SK-N-SH (cell line): ENCODE results near the gene MEP1A. TPM values are rescaled to one million over a fixed set of nuclear protein-coding genes. Genes with fewer than 3 reads are reported as not detected.

Experiments
- CTCF ChIA-PET: fragments of 300-600, 350-600 bp; formaldehyde crosslinking; extraction: SDS; loops from one replicate; lab custom pipeline; 2021; lab: Yijun Ruan, JAX
- POLR2A ChIA-PET: fragments of 350-600 bp; sonication (Branson Sonifier 250); formaldehyde crosslinking; extraction: SDS; loops from one replicate; lab custom pipeline; 2020; ENCODE audit warnings: antibody characterized with exemption, inconsistent platforms; lab: Yijun Ruan, JAX
- DNase-seq: peaks from one replicate; pipeline ENCODE4 v3.0.0; 2012
- H2AFZ ChIP-seq: fragments of 200-600 bp; sonication (generic); 2 replicates; pipeline ENCODE4 v1.8.1; 2016; ENCODE audit warnings: antibody characterized with exemption, mild to moderate bottlenecking, low read depth
- H3F3A ChIP-seq: fragments of 200-600 bp; sonication (generic); replicated peaks from 2 replicates; pipeline ENCODE3; 2016; ENCODE audit warnings: antibody characterized with exemption, mild to moderate bottlenecking; ENCODE audit not compliant: insufficient read depth
- H3K27ac ChIP-seq, 2 experiments: fragments of 200-500 bp in 1 of 2; fragments of 200-600 bp in 1 of 2; sonication (Bioruptor generic) in 1 of 2; sonication (generic), shearing (Covaris generic) in 1 of 2; 2 replicates each; pipeline versions ENCODE4 v1.5.1 to v1.6.1; 2014 to 2016; ENCODE audit warnings: low read depth in 2 of 2, inconsistent platforms in 1 of 2, low read length in 1 of 2, mild to moderate bottlenecking in 1 of 2, mixed read lengths in 1 of 2
- H3K27me3 ChIP-seq: fragments of 200-600 bp; sonication (generic), shearing (Covaris generic); 2 replicates; pipeline ENCODE4 v1.6.1; 2016; ENCODE audit warnings: mixed run types; ENCODE audit not compliant: insufficient read depth
- H3K36me3 ChIP-seq, 2 experiments: fragments of 200-500 bp in 1 of 2; fragments of 200-600 bp in 1 of 2; sonication (Bioruptor generic) in 1 of 2; sonication (generic) in 1 of 2; replicated peaks in 1 of 2; 2 replicates each; pipeline versions ENCODE3 to v1.5.1; 2014 to 2016; ENCODE audit warnings: low read length in 1 of 2, mild to moderate bottlenecking in 1 of 2; ENCODE audit not compliant: insufficient read depth in 2 of 2, control insufficient read depth in 1 of 2
- H3K4me1 ChIP-seq, 2 experiments: fragments of 200-500 bp in 1 of 2; fragments of 200-600 bp in 1 of 2; sonication (Bioruptor generic) in 1 of 2; sonication (generic), shearing (Covaris generic) in 1 of 2; 2 replicates each; pipeline versions ENCODE4 v1.5.1 to v1.6.1; 2014 to 2016; ENCODE audit warnings: low read depth in 1 of 2, low read length in 1 of 2, mixed run types in 1 of 2; ENCODE audit not compliant: insufficient read depth in 2 of 2, control insufficient read depth in 1 of 2
- H3K4me2 ChIP-seq: fragments of 200-600 bp; sonication (generic), shearing (Covaris generic); 2 replicates; pipeline ENCODE4 v1.6.1; 2017; ENCODE audit warnings: mixed run types
- H3K4me3 ChIP-seq, 2 experiments: fragments of 200-500 bp in 1 of 2; fragments of 200-600 bp in 1 of 2; sonication (Bioruptor generic) in 1 of 2; sonication (generic), shearing (Covaris generic) in 1 of 2; 2 replicates each; pipeline versions ENCODE4 v1.5.1 to v1.8.1; 2014 to 2016; ENCODE audit warnings: low read depth in 2 of 2, inconsistent platforms in 1 of 2, low read length in 1 of 2, mild to moderate bottlenecking in 1 of 2, mixed read lengths in 1 of 2, moderate library complexity in 1 of 2
- H3K79me2 ChIP-seq: fragments of 200-600 bp; sonication (generic); 2 replicates; pipeline ENCODE4 v1.8.1; 2017; ENCODE audit warnings: mild to moderate bottlenecking; ENCODE audit not compliant: insufficient read depth
- H3K9ac ChIP-seq: fragments of 200-600 bp; sonication (generic); 2 replicates; pipeline ENCODE4 v1.6.1; 2017; ENCODE audit warnings: mixed run types
- H3K9me2 ChIP-seq: fragments of 200-600 bp; sonication (generic); 2 replicates; pipeline ENCODE4 v1.6.1; 2017; ENCODE audit warnings: mixed run types
- H3K9me3 ChIP-seq: fragments of 200-600 bp; sonication (generic); 2 replicates; pipeline ENCODE4 v1.6.1; 2017; ENCODE audit warnings: mixed run types, mild to moderate bottlenecking, moderate library complexity
- H4K20me1 ChIP-seq: fragments of 200-600 bp; sonication (generic); 2 replicates; pipeline ENCODE4 v1.6.1; 2017; ENCODE audit warnings: mild to moderate bottlenecking, mixed run types; ENCODE audit not compliant: insufficient read depth
- CTCF ChIP-seq: fragments of 200-600 bp; sonication (generic); IDR thresholded peaks from 2 replicates; pipeline ENCODE4 v1.6.1; 2017; ENCODE audit warnings: antibody characterized with exemption, mild to moderate bottlenecking, moderate library complexity
- EZH2phosphoT487 ChIP-seq: fragments of 200-600 bp; sonication (generic); IDR thresholded peaks from 2 replicates; pipeline ENCODE4 v1.6.1; 2017; ENCODE audit warnings: low read depth, mixed run types, mild to moderate bottlenecking, antibody characterized with exemption, moderate library complexity, borderline replicate concordance
- FOXM1 ChIP-seq: IDR thresholded peaks from 2 replicates; pipeline ENCODE4 v1.4.0; 2012; ENCODE audit warnings: low read depth, mild to moderate bottlenecking
- GABPA ChIP-seq: IDR thresholded peaks from 2 replicates; pipeline ENCODE4 v1.4.0; 2012; ENCODE audit warnings: low read depth, mild to moderate bottlenecking
- MXI1 ChIP-seq: IDR thresholded peaks from 2 replicates; pipeline ENCODE4 v1.6.1; 2012; ENCODE audit warnings: mild to moderate bottlenecking, low read depth, low read length, improper control_type of control experiment
- RAD21 ChIP-seq: IDR thresholded peaks from 2 replicates; pipeline ENCODE4 v1.6.1; 2012; ENCODE audit warnings: mild to moderate bottlenecking, low read length
- RFX5 ChIP-seq: IDR thresholded peaks from 2 replicates; pipeline ENCODE4 v1.6.1; 2012; ENCODE audit warnings: mild to moderate bottlenecking, improper control_type of control experiment, low read length
- SMC3 ChIP-seq: IDR thresholded peaks from 2 replicates; pipeline ENCODE4 v1.6.1; 2012; ENCODE audit warnings: low read depth, low read length, improper control_type of control experiment
- TEAD4 ChIP-seq: IDR thresholded peaks from 2 replicates; pipeline ENCODE4 v1.4.0; 2012; ENCODE audit warnings: mild to moderate bottlenecking, borderline replicate concordance; ENCODE audit not compliant: insufficient read depth
- USF1 ChIP-seq: IDR thresholded peaks from 2 replicates; pipeline ENCODE4 v1.4.0; 2012; ENCODE audit warnings: low read depth, borderline replicate concordance
- WGBS: methylation state at CpG from one replicate; pipeline ENCODE4 v1.1.6; 2017; ENCODE audit warnings: low lambda C conversion rate; 5-methylcytosine and 5-hydroxymethylcytosine counted together
- polyA plus RNA-seq, 3 experiments: library from polyadenylated mRNA; depleted of rRNA; stranded (reverse); fragments of >200 nt; gene quantifications; 2 replicates each; pipeline ENCODE4 v1.2.3, GENCODE V29; 2012
- TF ChIP-seq, protein P1 (sequence below): IDR thresholded peaks from 2 replicates; pipeline ENCODE4; 2012
- TF ChIP-seq, protein P2 (sequence below): IDR thresholded peaks from 2 replicates; pipeline ENCODE4 v1.4.0; 2012; ENCODE audit warnings: low read depth

Gene MEP1A
- polyA plus RNA-seq, 1 of the 3 experiments (the other 2 are of a cell fraction), result not detected

DNA sequence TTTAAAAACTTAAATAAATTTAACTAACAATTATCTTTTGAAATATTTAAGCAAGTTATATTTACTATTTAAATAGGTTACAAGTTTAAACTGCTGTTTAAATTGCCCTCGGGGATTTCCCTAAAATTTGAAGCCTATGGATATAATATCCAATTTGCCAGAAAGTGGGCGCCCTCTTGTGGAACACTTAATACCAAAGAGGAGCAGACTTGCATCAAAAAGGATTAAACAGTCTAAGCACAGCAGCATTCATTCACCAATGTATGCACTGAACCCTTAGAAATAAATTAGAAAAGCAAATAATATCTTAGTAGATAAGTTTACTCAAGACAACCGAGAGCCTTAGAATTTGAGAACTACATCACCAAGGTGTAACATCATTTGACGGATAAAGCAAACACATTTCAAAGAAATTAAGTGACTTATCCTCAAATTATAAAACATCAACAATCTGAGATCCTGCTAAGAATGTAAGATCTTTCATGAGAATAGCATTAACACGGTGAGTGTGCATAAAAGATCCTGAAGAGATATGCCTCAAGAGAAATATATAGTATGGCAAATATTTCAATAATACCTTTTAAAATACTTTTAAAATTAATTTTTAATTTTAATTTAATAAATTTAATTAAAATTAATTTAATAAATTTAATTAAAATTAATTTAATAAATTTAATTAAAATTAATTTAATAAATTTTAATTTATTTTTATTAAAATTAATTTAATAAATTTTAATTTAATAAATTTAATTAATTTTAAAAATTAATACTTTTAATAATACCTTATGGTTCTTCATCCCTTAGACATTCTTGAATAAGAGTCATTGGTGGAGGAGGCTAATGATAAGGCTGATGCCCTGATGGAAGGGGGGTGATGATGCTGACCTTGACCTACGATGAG is 11.5 kb upstream of the MEP1A start:
- Histone ChIP-seq H4K20me1 (no peaks in the 10 kb centered on the region), H3K9ac (no peak overlapping the region), H3F3A (no peaks in the 10 kb centered on the region), H3K27me3 (no peaks in the 10 kb centered on the region), H3K4me1 (no peaks in the 10 kb centered on the region), H3K79me2 (no peaks in the 10 kb centered on the region), H3K9me3 (no peaks in the 10 kb centered on the region), H3K36me3 (no peaks in the 10 kb centered on the region), H3K27ac (no peak overlapping the region), H3K9me2 (no peaks in the 10 kb centered on the region), H3K4me3 (no peak overlapping the region), H3K4me2 (no peak overlapping the region), H2AFZ (no peak overlapping the region)
- ChIA-PET POLR2A (no interaction called here), CTCF (interaction anchor here (0.7 to 1.0 kb wide), 2 partner anchors 18 to 66 kb away, joined by 3 to 4 read pairs; no protein-coding TSS in a partner anchor)
- TF ChIP-seq EZH2phosphoT487 (no peak), CTCF (peak; percentile 77), TEAD4 (no peak), SMC3 (peak; percentile 44), RAD21 (peak; percentile 61)
- 11% methylated on average over 6 of the region's 6 CpGs for WGBS
- DNase-seq, result peak; percentile 31

DNA sequence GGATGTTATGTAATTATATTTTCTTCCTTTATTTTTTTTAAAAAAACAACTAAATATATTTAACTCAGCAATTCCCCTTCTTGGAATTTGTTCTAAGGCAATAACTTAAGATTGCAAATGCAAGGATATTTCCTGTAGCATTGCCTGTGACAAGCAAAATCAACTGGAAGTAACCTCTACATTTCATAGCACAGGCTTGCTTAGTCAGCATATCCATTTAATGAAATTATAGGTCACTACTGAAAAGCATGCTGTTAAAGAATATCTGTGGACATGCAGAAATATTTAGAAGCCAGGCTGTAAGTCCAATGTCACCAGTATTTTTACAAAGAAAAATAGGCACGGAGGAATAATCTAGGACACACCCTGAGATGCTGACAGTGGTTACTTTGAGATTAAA is 8.7 kb upstream of the MEP1A start:
- TF ChIP-seq USF1 (no peak), GABPA (no peak), FOXM1 (no peak), TEAD4 (no peak), RFX5 (no peak), MXI1 (no peak)
- TF ChIP-seq, protein P1, sequence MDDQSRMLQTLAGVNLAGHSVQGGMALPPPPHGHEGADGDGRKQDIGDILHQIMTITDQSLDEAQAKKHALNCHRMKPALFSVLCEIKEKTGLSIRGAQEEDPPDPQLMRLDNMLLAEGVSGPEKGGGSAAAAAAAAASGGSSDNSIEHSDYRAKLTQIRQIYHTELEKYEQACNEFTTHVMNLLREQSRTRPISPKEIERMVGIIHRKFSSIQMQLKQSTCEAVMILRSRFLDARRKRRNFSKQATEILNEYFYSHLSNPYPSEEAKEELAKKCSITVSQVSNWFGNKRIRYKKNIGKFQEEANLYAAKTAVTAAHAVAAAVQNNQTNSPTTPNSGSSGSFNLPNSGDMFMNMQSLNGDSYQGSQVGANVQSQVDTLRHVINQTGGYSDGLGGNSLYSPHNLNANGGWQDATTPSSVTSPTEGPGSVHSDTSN, result no peak
- TF ChIP-seq, protein P2, sequence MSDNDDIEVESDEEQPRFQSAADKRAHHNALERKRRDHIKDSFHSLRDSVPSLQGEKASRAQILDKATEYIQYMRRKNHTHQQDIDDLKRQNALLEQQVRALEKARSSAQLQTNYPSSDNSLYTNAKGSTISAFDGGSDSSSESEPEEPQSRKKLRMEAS, result no peak
- Histone ChIP-seq H3K27ac (no peak overlapping the region), H2AFZ (no peak overlapping the region), H3K4me3 (no peak overlapping the region), H3K27me3 (no peaks in the 10 kb centered on the region), H3K79me2 (no peaks in the 10 kb centered on the region), H3K9me2 (no peaks in the 10 kb centered on the region), H3F3A (no peaks in the 10 kb centered on the region), H3K9me3 (no peaks in the 10 kb centered on the region), H3K4me2 (no peak overlapping the region), H3K36me3 (no peaks in the 10 kb centered on the region), H3K4me1 (no peaks in the 10 kb centered on the region), H3K9ac (no peak overlapping the region), H4K20me1 (no peaks in the 10 kb centered on the region)
- POLR2A ChIA-PET, result no interaction called here
- CTCF ChIA-PET, result no interaction called here
- 8% methylated on average over 1 of the region's 1 CpG for WGBS
- DNase-seq, result no peak
